ENCODE results near the gene GOLT1A. TPM values are rescaled to one million over a fixed set of nuclear protein-coding genes. Genes with fewer than 3 reads are reported as not detected.

The GOLT1A gene
- total RNA-seq, 4 donors from 2014 or later = 1.1 TPM; not detected in 3

DNA sequence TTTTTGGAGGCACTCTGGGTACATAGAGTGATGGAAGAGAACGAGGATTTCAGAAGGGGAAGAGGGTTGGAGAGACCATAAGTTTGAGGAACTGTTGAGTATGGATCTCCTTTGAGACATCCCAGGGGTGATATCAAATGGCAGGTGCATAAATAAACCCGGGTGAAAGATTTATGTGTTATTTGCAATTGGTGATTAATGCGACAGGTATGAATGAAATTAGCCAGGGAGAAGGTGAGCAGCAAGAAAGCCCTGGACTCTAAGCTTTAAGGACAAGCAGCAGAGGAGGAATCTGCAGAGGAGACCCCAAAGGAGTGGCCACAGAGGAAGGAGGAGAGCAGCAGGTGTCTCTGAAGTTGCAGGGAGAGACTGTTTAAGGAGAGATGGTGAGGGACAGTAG, 38.8 kb downstream of the GOLT1A start:
- no peak for ATAC-seq
- Histone ChIP-seq H3K36me3 (no peaks in the 10 kb centered on the region), H3K27me3 (peaks cover 59% of the 10 kb centered on the region), H3K4me1 (no peaks in the 10 kb centered on the region), H3K27ac (no peak overlapping the region), H3K9me3 (peaks cover 0 to 9% (median 0%) of the 10 kb centered on the region in 3 donors), H3K4me3 (no peak overlapping the region)
- no peak for TF ChIP-seq EP300 (IDR thresholded peaks at IDR 0.05)
- WGBS, 2 donors (ENCODE audit: low coverage in 1 of 2) = 59 to 83% methylated on average over 3 of the region's 3 CpGs

GRCh38 chr1:204172404-204173029, 41.3 kb downstream of the GOLT1A start:
- Histone ChIP-seq H3K27ac (no peak overlapping the region), H3K4me1 (no peaks in the 10 kb centered on the region), H3K36me3 (no peaks in the 10 kb centered on the region), H3K27me3 (peaks cover 39% of the 10 kb centered on the region), H3K4me3 (no peak overlapping the region), H3K9me3 (peaks cover 0 to 25% (median 3%) of the 10 kb centered on the region in 3 donors)
- WGBS, 2 donors (ENCODE audit: low coverage in 1 of 2) = 83 to 100% methylated on average over 1 to 2 of the region's 2 CpGs
- TF ChIP-seq EP300 (IDR thresholded peaks at IDR 0.05) (no peak), POLR2AphosphoS5 (IDR thresholded peaks at IDR 0.05) (no peak), POLR2A (IDR thresholded peaks at IDR 0.05) (no peak), CTCF (IDR thresholded peaks at IDR 0.05) (no peak)
- no peak for ATAC-seq

- no peak overlapping the region for H3K27ac ChIP-seq
- no peaks in the 10 kb centered on the region for H3K4me1 ChIP-seq
- no peak overlapping the region for H3K4me3 ChIP-seq
- TF ChIP-seq POLR2AphosphoS5 (IDR thresholded peaks at IDR 0.05) (no peak), EP300 (IDR thresholded peaks at IDR 0.05) (no peak), CTCF (IDR thresholded peaks at IDR 0.05) (no peak), POLR2A (IDR thresholded peaks at IDR 0.05) (no peak)
- peaks cover 0 to 25% (median 3%) of the 10 kb centered on the region in 3 donors for H3K9me3 ChIP-seq
- H3K27me3 ChIP-seq = peaks cover 35% of the 10 kb centered on the region
- ATAC-seq = no peak
- H3K36me3 ChIP-seq = no peaks in the 10 kb centered on the region
- 43 to 74% methylated on average over 4 of the region's 4 CpGs for WGBS, 2 donors (ENCODE audit: low coverage in 1 of 2)
These were observed 42.0 kb downstream of the GOLT1A start for GRCh38 chr1:204171751-204172178.

GRCh38 chr1:204170494-204171155, 43.2 kb downstream of the GOLT1A start:
- peaks cover 0 to 25% (median 3%) of the 10 kb centered on the region in 3 donors for H3K9me3 ChIP-seq
- no peaks in the 10 kb centered on the region for H3K36me3 ChIP-seq
- no peak for ATAC-seq
- H3K27me3 ChIP-seq = peaks cover 36% of the 10 kb centered on the region
- no peaks in the 10 kb centered on the region for H3K4me1 ChIP-seq
- WGBS, 2 donors (ENCODE audit: low coverage in 1 of 2) = 76 to 100% methylated on average over 2 to 3 of the region's 3 CpGs
- no peak overlapping the region for H3K27ac ChIP-seq
- no peak overlapping the region for H3K4me3 ChIP-seq
- TF ChIP-seq POLR2AphosphoS5 (IDR thresholded peaks at IDR 0.05) (no peak), POLR2A (IDR thresholded peaks at IDR 0.05) (no peak), EP300 (IDR thresholded peaks at IDR 0.05) (no peak), CTCF (IDR thresholded peaks at IDR 0.05) (no peak)

DNA sequence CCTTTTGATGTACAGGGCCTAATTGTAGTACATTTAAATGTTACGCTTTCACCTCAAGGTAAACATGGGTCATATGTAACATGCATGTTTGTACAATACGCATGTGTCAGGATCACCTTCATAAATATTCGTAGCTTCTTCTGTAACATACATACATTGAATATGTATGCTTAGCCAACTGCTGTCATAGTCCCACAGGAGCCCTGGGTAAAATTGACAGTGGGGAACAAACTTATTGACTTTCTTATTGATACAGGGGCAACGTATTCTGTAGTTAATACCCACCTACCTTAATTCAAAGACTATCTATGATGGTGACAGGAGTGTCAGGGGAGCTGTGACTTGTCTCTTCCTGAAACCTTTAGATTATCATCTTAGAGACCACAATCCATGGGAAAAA, 43.9 kb downstream of the GOLT1A start:
- 78 to 81% methylated on average over 4 of the region's 4 CpGs for WGBS, 2 donors (ENCODE audit: low coverage in 1 of 2)
- H3K36me3 ChIP-seq = no peaks in the 10 kb centered on the region
- H3K4me1 ChIP-seq = no peaks in the 10 kb centered on the region
- no peak overlapping the region for H3K27ac ChIP-seq
- H3K27me3 ChIP-seq = peaks cover 29% of the 10 kb centered on the region
- H3K9me3 ChIP-seq = peaks cover 0 to 25% (median 3%) of the 10 kb centered on the region in 3 donors
- no peak for TF ChIP-seq POLR2A (IDR thresholded peaks at IDR 0.05)
- TF ChIP-seq POLR2AphosphoS5 (IDR thresholded peaks at IDR 0.05) = no peak
- no peak for TF ChIP-seq CTCF (IDR thresholded peaks at IDR 0.05)
- no peak for TF ChIP-seq EP300 (IDR thresholded peaks at IDR 0.05)
- H3K4me3 ChIP-seq = no peak overlapping the region
- ATAC-seq = no peak
